HG03575 (cell line): Measurements from ENCODE around the gene STK32B.

Experiments
- ATAC-seq: cut with Tn5 transposase; IDR thresholded peaks from one replicate; pipeline ENCODE4 v1.9.1; 2021; ENCODE audit not compliant: unreplicated experiment, insufficient number of reproducible peaks, low FRiP score; ENCODE audit errors: extremely low read depth

The STK32B gene

GRCh38 chr4:5503336-5503936 lies 452.2 kb downstream of the STK32B start:
- no peak for ATAC-seq

DNA sequence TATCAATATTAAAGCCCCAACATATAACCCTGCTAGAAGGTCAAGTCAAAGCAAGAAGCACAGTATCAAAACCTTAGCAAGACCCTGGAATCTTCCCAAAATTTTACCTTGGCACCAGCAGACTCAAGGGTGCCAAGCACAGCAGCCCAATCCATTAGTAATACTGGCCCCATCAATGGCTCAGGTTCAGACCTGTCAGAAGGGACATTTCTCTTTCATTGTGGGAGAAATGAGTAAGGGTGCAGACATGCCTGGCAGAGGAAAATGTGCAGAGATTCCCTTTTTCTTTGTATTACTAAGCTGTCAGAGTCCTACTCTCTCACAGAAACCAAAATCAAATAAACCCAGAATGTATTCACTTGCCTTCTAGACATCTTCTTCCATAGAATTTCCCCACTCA lies 453.2 kb downstream of the STK32B start:
- no peak for ATAC-seq

DNA sequence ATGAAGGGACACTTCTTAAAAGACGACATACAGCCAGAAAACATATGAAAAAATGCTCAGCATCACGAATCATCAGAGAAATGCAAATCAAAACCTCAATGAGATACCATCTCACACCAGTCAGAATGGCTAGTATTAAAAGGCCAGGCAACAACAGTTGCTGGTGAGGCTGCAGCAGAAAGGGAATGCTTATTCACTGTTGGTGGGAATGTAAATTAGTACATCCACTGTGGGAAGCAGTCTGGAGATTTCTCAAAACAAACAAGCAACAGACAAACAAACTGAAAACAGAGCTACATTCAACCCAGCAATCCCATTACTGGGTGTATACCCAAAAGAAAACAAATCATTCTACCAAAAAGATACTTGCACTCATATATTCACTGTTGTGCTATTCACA lies 459.2 kb downstream of the STK32B start:
- ATAC-seq = no peak

GRCh38 chr4:5511791-5512190 lies 460.5 kb downstream of the STK32B start:
- ATAC-seq = no peak

- ATAC-seq = no peak
Measured at GRCh38 chr4:5515646-5516045, 464.4 kb downstream of the STK32B start.

DNA sequence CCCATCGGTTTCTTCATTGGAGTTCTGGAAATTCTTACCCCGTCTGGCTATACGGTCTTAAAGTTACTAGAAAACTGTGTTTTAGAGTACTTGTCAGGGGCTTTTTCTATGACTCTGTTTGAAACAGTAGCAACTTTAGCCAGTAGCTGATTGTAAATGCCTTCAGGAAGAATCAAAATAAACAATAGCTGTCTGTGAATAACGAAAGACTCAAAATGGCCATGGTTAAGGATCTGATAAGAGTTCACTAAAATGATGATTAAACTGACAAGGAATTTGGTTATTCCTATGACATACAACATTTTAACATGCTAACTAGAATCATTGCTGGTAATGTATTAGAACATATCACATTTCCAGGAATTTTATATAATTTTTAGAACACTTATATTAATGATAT lies 466.1 kb downstream of the STK32B start:
- no peak for ATAC-seq

DNA sequence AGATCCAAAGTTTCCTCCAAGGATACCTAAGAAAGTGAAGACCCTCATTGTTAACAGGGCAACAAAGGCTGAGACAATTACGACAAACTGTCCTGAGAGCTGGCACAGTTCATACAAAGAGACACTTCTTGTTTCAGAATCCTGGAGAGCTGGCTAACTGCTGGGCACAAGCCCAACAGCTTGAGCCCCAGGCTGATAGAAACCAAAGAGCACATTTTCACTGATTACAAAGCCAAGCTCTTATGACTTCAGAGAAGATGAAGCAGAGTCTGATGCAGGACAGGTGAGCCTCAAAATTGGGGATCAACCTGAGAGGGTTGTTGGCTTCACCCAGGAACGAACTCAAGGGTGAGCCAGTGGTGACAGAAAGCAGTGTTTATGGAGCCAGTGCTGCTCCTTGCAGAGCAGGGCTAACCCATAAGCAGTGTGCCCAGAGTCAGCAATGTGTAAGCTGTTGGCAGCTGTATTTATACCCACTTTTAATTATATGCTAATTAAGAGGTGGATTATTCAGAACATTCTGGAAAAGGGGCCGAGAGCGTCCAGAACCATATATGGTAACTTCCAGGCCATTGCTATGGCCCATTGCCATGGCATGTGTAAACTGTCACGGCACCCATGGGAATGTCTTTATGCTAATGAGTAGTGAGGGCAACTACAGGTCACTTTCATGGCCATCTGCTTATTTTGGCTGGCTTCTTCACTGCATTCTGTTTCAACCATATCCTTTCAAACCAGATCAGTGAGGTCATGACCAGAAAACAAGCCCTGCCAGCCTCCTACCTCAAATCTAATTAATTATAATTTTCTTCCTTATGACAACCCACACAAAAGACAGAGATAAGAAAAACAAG lies 473.4 kb downstream of the STK32B start:
- no peak for ATAC-seq

GRCh38 chr4:5526080-5526846 lies 475.0 kb downstream of the STK32B start:
- no peak for ATAC-seq

DNA sequence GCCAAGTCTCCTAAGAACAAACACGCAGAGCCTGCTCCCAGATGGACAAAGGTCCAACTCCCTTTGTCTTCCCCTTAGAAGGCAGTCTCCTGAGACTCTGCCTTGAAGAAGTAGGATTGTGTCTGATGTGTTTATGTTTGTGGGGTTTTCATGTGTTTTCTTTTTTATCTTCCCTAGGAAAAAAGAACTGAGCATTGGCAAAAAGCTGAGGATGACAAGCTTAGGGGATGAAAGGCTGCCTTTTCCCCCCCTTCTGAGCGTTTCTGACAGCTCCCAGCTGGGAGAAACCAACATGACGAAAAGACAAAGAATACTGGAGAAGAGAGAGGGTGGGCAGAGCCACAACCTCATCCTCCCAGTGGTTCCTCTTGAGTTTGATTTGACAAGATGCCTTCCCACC lies 475.9 kb downstream of the STK32B start:
- no peak for ATAC-seq

GRCh38 chr4:5528031-5528436 lies 476.8 kb downstream of the STK32B start:
- ATAC-seq = no peak

GRCh38 chr4:5532100-5532499 lies 480.8 kb downstream of the STK32B start:
- no peak for ATAC-seq

DNA sequence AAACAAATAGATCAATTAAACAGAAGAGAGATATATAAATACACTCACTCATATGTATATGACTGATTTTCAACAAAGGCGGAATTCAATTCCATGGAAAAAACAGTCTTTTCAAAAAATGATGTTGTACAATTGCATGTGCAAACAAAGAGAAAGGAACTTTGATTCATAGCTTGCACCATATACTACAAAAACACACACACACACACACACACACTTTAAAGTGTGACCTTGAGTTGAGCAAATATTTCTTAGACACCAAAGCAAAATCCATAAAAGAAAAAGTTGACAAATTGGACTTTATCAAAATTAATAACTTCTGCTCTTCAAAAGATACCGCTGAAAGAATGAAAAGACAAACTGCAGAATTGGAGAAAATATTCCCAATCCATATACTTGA lies 488.3 kb downstream of the STK32B start:
- ATAC-seq = no peak

DNA sequence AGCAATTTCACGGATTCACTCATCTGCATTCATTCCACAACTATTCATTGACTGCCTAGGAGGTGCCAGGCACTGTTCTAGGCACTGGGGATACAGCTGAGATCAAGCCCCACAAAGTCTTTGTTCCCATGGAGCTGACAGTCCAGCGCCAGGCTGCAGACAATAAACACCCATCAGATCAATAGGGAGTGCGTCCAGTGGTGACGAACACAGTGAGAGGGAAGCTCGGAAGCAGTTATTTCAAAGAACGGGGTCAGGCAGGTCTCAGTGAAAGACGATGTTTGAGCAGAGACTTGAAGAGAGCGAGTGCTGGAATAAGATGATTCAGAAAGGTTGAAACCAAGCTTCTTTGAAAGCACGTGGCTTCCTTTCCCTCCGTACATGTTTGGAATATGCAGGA lies 489.9 kb downstream of the STK32B start:
- ATAC-seq = no peak

GRCh38 chr4:5543681-5544080 lies 492.4 kb downstream of the STK32B start:
- no peak for ATAC-seq

DNA sequence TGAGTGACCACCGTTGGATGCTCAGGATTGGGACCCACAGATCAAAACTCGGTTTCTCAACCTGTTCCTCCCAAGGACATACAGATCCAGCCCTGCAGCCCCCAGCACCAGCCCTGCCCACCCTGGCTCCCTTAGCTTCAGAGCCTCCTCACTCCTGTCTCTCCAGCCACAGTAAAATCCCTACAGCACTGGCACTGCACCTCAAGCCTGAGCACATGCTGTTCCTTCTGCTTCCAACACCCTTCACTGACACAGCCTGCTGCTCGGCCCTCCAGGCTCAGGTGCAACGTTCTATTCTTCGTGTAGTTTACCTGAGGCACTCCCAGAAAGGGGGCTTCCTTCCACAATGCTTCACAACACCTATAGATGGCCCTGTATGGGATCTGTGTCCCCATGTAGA lies 493.5 kb downstream of the STK32B start:
- no peak for ATAC-seq

DNA sequence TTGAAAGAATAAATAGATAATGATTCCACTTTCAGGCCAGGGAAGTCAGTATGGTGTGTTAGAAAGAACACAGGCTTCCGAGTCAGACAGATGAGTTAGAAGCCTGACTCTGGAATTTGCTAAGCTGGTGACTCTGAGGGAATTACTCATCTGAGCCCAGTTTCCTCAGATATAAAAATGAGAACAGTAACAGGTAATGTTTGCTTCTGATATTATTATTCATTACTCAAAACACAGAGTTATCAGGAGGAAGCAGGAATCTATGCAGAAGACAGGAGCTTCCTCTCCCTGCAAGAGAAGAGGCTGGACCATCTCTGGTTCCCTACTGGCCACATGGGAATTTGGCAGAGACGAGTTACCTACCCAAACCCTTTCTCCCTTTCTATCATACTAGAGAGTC lies 494.0 kb downstream of the STK32B start:
- ATAC-seq = no peak

- no peak for ATAC-seq
Measured at GRCh38 chr4:5547651-5548249, 496.5 kb downstream of the STK32B start.
